ENCODE results near the gene QSOX2.

DNA sequence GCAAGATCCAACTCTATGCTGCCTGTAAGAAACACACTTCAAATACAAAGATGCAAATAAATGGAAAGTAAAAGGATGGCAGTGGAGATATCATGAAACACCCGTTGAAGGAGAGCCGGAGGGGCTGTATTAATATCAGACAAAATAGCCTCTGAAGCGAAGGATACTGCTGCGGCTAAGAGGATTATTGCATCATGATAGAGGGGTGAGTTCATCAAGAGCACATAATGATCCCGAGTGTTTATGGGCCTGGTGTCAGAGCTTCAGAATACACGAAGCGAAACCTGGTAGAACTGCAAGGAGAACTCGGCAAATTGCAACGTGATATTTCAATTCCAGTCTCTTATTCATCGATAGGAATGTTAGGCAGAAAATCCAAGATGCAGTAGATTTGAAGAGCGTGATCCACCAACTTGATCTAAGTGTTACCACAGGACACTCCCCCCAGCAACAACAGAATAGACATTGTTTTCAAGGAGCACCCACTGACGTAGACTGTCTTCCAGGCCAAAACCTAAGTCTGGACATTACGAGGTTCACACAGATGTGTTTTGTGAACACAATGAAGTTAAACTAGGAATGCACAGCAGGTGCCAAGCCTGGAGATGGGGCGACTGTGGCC, 27.7 kb upstream of the QSOX2 start:
- TF ChIP-seq GATA2 (IDR thresholded peaks at IDR 0.05; ENCODE audit: low read depth, low read length) (no peak), GATA3 (IDR thresholded peaks at IDR 0.05; ENCODE audit: low read depth, low read length) (no peak)
